Activated T-helper 1 cell treated with anti-CD3 and anti-CD28 coated beads, Interleukin-2, amount 50 U/mL, for 16 hours (primary cell): ENCODE data around the gene RPS19.

ENCODE experiments used
- DNase-seq, 2 donors: peaks; one replicate each; pipeline ENCODE4 v3.0.0-alpha.2; 2020; ENCODE audit warnings: low read depth in 1 of 2, low spot score in 1 of 2

Gene RPS19

GRCh38 chr19:41897181-41897580 lies 37.1 kb downstream of the RPS19 start:
- DNase-seq, result no peak

- no peak for DNase-seq
Observed at GRCh38 chr19:41897820-41898219, 37.8 kb downstream of the RPS19 start.

GRCh38 chr19:41898235-41898634 lies 38.2 kb downstream of the RPS19 start:
- no peak for DNase-seq

GRCh38 chr19:41901707-41902360 lies 41.8 kb downstream of the RPS19 start:
- no peak for DNase-seq

GRCh38 chr19:41902594-41902993 lies 42.5 kb downstream of the RPS19 start:
- no peak for DNase-seq

GRCh38 chr19:41903193-41903953 lies 43.3 kb downstream of the RPS19 start:
- no peak for DNase-seq

- DNase-seq, result no peak
Observed at GRCh38 chr19:41904118-41904870, 44.2 kb downstream of the RPS19 start.

GRCh38 chr19:41905273-41906002 lies 45.4 kb downstream of the RPS19 start:
- no peak for DNase-seq

GRCh38 chr19:41906271-41906670 lies 46.2 kb downstream of the RPS19 start:
- no peak for DNase-seq

GRCh38 chr19:41906916-41907680 lies 47.0 kb downstream of the RPS19 start:
- DNase-seq, result no peak

- no peak for DNase-seq
Observed at GRCh38 chr19:41907994-41908615, 48.0 kb downstream of the RPS19 start.

- DNase-seq, result no peak
Observed at GRCh38 chr19:41908724-41909464, 48.8 kb downstream of the RPS19 start.

- DNase-seq, result no peak
Observed at GRCh38 chr19:41909706-41910105, 49.7 kb downstream of the RPS19 start.

- no peak for DNase-seq
Observed at GRCh38 chr19:41910240-41910991, 50.4 kb downstream of the RPS19 start.

- no peak for DNase-seq
Observed at GRCh38 chr19:41910992-41911888, 51.2 kb downstream of the RPS19 start.

GRCh38 chr19:41911889-41912731 lies 52.1 kb downstream of the RPS19 start:
- DNase-seq, result no peak
